ENCODE measurements around the gene COBL.

GRCh38 chr7:51066405-51066882, 250.2 kb downstream of the COBL start:
- no peak for TF ChIP-seq CTCF (IDR thresholded peaks at IDR 0.05; ENCODE audit: control extremely low read depth in 1 of 3, insufficient read depth in 1 of 3, low read depth in 1 of 3, low read length in 3 of 3)
- no peak for TF ChIP-seq RXRA (IDR thresholded peaks at IDR 0.05; ENCODE audit: insufficient read depth, low read depth, low read length)
- TF ChIP-seq TCF12 (IDR thresholded peaks at IDR 0.05; ENCODE audit: low read depth, low read length): no peak
- TF ChIP-seq EP300 (IDR thresholded peaks at IDR 0.05; ENCODE audit: borderline replicate concordance in 1 of 2, low read depth in 2 of 2, low read length in 2 of 2): no peak
- TF ChIP-seq NRF1 (IDR thresholded peaks at IDR 0.05; ENCODE audit: low read depth, low read length): no peak
- TF ChIP-seq CHD2 (IDR thresholded peaks at IDR 0.05; ENCODE audit: low read length): no peak
- TF ChIP-seq USF2 (IDR thresholded peaks at IDR 0.05; ENCODE audit: low read length): no peak
- TF ChIP-seq MAFK (IDR thresholded peaks at IDR 0.05; ENCODE audit: low read depth, low read length): no peak
- no peak for TF ChIP-seq GABPA (IDR thresholded peaks at IDR 0.05; ENCODE audit: borderline replicate concordance, insufficient read depth, low read length)
- no peak for TF ChIP-seq BRCA1 (IDR thresholded peaks at IDR 0.05; ENCODE audit: low read depth, low read length)
